ENCODE measurements around the gene CINP.

DNA sequence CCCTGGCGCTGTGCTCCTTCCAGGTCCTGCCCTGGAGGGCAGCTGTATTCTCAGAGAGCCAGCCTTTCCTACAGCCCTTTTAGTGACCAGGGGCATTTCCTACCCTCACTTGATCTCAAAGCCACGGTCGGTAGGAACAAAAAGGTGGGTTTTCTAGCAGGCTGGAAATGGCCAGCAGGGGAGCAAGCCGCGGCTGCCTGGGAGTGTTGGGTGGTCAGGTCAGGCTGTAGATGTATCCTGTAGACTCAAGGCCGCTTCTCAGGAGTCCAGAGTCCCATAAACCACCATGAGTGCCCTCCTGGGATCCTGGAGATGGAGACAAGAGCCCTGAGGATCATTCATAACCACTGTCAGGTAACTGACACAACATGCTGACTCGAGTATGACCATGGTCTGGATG lies 18.6 kb downstream of the CINP start:
- TF ChIP-seq, protein P1, sequence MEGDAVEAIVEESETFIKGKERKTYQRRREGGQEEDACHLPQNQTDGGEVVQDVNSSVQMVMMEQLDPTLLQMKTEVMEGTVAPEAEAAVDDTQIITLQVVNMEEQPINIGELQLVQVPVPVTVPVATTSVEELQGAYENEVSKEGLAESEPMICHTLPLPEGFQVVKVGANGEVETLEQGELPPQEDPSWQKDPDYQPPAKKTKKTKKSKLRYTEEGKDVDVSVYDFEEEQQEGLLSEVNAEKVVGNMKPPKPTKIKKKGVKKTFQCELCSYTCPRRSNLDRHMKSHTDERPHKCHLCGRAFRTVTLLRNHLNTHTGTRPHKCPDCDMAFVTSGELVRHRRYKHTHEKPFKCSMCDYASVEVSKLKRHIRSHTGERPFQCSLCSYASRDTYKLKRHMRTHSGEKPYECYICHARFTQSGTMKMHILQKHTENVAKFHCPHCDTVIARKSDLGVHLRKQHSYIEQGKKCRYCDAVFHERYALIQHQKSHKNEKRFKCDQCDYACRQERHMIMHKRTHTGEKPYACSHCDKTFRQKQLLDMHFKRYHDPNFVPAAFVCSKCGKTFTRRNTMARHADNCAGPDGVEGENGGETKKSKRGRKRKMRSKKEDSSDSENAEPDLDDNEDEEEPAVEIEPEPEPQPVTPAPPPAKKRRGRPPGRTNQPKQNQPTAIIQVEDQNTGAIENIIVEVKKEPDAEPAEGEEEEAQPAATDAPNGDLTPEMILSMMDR (conservative IDR thresholded peaks at IDR 0.05; ENCODE audit: low read depth in 2 of 2) = no peak
- no peak for TF ChIP-seq EZH2 (IDR thresholded peaks at IDR 0.05; ENCODE audit: low read depth, unreplicated experiment)
